Stimulated activated CD8-positive, alpha-beta memory T cell treated with anti-CD3 and anti-CD28 coated beads, Interleukin-12 subunit alpha, Interleukin-12 subunit beta, amount 100 ng/mL, for 1 hour (primary cell): ENCODE results near the gene HSD17B2.

ENCODE experiments used
- DNase-seq: peaks from one replicate; pipeline ENCODE4 v3.0.0-alpha.2; 2020; ENCODE audit warnings: low read depth

The HSD17B2 gene

DNA sequence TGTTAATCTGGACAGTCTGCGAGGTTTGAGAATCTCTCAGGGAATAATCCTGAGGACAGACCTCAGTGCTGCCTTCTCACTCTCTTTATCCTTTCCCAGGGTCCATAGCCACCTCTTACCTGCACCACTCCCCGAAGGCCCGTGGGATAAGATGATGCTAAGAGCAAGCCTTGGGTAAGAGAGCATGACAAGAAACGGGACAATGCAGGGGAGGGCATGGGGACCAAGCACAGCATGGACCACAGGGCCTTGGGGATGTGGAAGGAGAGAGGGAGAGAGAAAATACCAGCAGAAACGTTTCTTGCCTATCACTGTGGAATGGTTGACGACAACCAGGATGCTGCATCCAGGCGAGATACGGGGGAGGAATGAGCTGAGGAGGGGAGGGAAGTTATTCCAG lies 15.5 kb upstream of the HSD17B2 start:
- no peak for DNase-seq

DNA sequence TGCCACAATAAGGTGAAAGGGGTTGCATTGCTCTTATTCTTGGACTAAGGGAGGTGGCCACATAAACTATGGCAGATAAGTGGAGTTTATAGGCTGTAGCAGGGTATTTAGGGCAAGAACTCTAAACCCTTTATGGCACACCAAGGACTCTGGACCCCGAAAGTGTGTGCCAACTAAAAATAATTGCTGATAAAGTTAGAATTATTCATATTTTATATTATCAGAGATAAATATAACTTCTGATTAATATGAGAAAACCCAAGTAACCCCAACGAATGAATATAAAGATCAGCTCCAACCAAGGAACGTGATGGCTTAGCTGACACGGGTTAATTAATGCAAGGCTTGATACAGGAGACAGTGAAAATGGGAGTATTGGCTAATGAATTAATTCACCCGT lies 15.0 kb upstream of the HSD17B2 start:
- no peak for DNase-seq

DNA sequence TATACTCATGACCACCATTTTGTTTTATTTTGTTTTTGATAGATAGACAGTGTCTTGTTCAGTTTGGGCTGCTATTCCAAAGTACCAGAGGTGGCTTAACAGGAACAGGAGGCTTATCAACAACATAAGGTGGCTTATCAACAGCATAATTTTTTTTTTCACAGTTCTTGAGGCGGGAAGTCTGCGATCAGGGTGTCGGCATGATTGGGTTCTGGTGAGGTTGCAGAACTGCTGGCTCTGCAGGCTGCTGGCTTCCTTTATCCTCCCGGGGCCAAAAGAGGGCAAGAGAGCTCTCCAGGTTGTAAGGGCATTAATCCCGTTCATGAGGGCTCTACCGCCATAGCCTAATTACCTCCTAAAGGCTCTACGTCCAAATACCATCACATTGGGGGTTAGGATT lies 11.8 kb upstream of the HSD17B2 start:
- no peak for DNase-seq

DNA sequence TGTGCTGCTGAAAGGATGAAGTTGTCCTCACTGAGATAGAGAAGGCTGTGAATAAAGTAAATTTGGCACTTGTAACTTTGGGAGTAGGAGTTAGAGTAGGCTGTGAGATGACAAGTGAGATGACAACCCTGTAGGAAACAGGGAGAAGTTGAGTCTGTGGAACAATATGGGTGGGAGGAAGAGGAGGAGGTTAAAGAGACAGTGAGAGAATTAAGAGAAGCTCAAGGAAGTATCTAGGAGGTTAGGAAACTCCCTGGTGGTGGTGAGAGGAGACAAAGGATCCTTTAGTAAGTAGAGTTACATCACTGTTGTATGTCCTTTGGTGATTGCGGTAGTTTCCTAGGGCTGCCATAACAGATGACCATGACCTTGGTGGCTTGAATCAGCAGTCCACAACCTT lies 10.7 kb upstream of the HSD17B2 start:
- DNase-seq: no peak

DNA sequence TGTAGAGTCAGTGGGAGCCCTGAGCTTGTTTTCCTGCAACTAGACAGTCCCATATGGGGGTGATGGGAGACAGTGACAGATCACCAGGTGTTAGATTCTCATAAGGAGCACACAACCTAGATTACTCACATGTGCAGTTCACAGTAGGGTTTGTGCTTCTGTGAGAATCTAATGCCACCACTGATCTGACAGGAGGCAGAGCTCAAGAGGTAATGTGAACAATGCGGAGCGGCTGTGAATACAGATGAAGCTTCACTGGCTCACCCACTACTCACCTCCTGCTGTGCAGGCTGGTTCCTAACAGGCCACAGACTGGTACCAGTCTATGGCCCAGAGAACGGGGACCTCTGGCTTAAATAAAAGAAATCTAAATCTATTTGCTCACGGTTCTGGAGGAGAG lies 10.2 kb upstream of the HSD17B2 start:
- no peak for DNase-seq

DNA sequence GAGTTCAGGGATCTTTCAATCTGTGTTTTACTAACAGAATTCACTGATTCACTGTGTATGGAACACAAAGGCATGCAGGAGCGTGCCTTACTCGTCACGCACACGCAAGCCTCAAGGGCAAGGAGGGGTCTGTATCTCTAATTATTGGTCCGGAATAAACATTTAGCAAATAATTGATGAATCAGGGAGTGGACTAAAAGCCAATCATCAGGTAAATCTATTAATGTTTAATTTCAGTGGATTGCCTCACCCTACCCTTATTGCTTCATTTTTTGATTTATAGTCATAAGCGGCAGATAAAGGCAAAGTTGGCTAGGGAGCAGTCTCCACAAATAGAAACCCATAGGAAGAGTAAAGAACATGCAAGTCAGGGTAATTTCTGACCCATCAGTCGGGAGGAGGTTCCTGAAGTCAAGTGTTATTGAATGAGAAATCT lies 7.4 kb upstream of the HSD17B2 start:
- DNase-seq: no peak

DNA sequence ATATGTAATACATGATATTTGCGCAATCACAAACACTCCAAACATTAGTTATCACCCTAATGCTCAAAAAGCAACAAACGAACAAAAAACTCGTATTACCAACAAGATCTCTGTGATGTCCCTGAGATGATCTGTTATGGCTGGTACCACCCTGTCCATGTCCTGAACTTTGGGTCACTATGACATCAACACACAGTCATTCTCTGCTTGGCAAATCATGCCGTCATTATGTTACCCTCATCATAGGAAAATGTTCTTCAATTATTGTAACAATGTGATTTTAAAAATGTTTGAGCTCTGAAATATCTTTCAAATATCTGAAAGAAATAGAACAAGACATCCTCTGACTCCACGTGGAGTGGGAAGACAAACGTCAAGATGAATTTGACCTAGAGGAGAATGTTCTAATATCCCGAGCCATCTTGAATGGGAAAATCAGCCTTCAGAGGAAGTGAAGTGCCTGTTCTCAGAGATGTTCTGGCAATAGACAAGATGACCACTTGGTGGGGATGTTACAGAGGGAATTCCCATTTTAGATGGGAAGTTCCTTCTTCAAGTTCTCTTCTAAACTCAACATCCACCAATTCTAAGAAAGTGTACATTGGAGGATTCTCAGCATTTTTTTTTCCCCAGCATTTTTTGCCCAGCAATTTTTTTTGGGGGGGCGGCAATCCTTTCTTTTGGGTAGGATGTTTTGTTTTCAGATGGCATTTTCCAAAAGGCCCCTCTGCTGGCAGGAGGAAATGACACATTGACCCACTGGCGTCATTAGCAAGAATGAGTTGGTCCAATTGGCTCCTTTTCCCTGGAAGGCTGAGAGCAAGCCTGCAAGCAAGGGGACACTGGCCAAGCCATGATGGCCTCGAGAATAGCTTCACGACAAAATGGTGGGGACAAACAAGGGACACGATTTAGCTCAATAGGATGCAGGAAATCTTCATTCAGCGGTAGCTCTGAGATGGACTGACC lies 3.7 kb upstream of the HSD17B2 start:
- no peak for DNase-seq

DNA sequence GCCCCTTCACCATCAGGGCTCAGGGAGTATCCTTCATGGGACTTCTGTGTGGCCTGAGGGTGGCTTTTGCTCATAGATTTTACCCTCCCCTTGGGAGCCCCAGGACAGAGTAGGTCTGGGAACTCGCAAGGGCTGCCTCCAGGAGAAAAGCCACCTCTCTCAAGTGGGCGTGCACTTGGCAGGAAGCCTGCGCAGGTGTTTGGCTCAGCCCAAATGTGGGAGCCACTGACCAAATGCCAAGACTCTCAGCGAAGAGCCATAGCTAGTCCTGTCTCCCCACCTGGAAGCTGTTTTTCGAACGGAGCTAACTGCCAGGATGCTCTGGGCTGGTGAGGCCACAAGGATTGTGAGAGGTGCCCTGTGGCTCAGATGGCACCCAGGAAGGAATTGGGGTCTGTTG lies 2.0 kb upstream of the HSD17B2 start:
- DNase-seq: no peak

DNA sequence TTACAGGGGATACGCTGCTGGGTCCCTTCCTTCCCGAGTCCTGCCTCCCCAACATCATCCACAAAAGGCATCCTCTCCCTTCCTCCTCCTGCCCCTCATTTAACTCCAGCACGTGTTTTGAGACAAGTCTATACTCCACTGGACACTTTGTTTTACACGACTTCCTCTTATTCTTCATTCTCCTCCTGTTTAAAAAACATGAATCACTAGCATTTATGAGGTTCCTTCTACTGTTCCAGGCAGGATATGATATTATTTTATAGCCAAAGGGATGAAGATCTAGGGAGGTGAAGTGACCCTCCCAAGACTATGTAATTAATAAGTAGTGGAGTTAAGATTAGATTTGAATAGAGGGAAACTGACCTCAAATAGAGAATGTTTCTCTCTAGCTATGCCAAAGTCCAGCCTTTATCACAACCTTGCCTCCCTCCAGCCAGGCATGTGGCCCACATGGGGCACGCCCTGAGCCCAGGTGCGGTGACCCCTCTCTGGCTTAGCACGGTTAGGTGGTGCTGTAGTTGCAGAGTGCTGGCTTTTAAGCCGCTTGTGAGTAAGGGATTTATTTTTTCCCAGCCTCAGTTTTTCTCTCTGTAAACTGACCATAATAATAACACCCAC lies 1.3 kb upstream of the HSD17B2 start:
- DNase-seq: no peak

DNA sequence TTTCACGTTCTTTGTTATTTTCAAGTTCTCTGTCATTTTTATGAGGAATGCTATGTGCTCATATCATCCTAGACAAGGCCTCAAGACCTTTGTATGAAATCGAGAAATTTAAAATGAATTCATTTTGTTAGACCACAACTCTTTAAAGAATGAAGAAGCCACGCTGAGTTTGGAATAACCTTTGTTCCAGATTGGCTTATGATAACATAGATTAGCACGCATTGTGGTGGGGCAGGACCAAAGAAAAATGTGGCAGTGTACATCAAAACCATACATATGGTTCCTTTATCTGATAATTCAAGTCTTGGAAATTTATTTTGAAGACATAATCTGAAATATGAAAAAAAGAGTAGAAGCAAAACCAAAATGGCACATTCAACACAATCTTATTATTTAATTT lies 2.2 kb downstream of the HSD17B2 start:
- DNase-seq: no peak

DNA sequence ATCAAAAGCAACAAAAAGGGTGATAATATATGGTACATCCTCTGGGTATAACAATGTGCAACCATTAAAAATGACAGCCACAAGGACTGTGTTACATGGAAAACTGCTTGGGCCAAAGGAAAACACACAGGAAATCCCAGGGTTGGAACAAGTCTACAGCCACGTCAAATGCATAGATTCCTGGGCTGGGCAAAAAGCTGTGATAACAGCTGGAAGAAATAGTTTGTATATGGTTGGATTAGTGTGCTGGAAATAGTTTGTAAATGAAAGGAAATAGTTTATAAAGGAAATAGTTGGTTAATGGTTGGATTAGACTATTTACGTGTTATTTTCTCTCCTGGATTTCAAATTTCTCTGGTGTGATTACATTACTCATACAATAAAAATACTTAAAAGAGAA lies 2.6 kb downstream of the HSD17B2 start:
- no peak for DNase-seq

DNA sequence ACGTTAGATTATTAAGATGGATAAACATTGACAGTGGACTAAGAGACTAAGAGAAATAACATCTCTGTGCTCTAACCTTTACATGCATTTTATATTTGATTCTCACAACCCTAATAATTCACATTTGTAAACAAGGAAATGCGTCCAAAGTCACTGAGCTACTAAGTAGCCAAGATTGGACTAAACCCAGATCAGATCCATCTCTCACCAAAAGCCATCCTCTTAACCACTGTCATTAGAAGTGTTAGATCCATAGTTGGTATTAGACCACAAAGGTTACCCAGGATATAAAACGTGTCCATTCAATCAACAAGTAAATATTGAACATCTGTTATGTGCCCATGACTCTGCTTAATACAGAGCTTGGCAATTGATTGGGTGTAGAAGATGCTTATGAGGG lies 5.2 kb downstream of the HSD17B2 start:
- DNase-seq: no peak

DNA sequence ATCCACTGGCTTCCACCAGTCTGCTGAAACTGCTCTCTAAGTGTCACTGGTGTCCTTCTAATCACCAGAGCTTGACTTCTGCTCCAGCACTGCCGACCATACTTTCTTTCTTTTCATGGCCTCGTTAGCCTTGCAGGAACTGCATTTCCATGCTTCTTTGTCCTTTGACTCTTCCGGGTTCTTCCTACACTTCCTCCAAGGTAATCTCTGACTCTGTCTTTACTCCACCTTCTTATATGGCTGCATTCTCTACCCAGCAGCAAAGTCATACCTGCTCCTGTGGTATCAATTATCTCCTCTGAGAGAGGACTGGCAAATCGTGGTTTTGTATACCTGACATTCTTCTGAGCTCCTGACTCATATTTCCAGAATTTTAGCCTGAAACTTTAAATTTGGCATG lies 6.5 kb downstream of the HSD17B2 start:
- DNase-seq: no peak

DNA sequence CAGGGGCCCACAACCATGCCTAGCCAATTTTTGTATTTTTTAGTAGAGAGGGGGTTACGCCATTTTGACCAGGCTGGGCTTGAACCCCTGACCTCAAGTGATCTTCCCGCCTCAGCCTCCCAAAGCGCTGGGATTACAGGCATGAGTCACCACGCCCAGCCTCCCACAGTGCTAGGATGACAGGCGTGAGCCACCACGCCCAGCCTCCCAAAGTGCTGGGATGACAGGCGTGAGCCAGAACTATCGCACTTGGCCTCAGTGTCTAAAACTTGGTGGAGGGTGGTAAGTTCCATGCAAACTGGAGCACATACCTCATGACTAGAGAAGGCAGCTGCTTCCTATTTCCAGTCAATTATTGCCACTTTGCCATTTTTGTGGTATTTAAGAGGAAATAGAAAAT lies 7.1 kb downstream of the HSD17B2 start:
- DNase-seq: no peak

DNA sequence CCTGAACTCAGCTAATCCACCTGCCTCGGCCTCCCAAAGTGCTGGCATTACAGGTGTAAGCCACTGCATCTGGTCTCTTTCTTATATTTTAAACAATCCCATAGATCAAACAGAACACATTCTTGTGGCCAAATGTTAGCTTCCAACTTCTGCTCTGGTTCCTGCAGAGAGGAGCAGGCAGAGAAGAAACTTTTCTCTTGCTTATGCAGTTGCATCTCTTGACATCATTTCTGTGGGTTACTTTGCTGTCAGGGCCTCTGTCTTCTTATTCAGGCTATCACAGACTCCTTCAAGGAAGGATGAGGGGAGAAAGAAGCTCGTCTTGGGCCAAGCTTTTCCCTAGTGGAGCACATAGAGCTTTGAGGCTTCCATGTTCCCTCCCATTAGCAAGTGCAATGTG lies 7.8 kb downstream of the HSD17B2 start:
- no peak for DNase-seq

DNA sequence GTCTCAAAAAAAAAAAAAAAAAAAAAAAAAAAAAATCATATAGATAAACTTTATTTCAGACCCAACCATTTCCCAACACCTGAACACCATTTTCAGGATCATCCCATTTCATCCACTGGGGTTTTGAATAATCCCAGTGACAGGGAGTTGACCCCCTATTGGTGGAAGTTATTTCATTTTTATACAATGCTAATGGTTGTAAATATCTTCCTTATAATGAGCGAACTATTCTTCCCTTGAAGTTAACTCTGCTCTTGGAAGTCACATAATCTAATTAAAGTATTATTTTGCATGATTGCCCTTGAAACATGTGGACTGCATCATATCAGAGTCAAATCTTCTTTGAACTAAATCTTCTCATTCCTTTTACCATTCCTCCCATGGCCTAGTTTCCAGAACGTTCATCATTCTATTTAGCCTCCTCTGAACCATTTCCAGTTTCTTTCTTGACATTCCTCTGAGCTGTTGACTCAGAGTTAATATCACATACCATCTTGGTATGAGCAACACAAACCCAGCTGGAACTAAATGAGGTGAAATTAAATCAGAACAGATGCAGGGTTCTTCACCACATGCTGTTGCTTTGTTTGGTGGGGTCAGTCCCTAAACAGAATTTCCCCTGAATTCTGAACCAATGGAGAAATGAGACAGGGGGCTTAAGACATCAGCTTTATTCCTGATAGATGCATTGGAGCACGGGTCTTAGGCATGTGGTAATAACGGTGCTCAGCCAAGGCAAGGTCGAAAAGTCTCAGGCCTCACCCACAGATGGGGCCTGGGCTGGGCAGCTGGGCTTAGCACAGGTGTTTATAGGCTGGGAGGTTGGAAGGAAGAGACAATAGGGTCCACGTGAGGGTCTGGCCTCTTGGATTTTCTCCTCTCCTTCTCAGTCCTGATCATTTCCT lies 8.9 kb downstream of the HSD17B2 start:
- DNase-seq: no peak

DNA sequence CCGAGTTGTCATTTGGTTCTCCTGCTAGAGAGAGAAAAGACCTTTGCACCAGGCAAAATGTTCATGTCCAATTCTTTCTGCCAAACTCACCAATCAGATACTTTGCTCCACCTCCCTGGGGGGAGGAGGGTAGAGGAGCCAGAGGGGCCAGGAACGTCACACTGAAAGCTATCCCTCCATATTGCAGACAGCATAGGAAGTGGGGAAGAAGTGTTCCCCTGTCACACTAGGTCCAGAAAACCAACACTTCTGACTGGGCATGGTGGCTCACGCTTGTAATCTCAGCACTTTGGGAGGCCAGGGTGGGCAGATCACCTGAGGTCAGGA lies 9.5 kb downstream of the HSD17B2 start:
- no peak for DNase-seq

DNA sequence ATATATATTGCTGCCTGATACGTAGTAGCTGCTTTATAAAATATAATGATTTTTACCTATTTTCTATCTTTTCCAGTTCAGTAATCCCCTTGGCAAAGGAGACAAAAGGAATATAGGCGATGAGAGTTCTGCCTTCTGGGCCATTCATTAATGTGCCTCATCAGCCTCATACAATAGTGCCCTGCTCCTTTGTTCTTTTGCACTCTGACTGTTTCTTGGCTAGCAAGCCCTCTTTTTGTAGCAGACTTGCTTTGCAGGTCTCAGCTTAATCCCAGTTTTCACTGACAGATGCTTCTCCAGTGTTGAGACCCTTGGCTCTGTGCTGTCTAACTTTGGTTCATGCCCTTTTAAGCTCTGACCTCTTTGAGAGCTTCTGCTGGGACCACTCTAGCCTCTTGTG lies 10.4 kb downstream of the HSD17B2 start:
- no peak for DNase-seq

DNA sequence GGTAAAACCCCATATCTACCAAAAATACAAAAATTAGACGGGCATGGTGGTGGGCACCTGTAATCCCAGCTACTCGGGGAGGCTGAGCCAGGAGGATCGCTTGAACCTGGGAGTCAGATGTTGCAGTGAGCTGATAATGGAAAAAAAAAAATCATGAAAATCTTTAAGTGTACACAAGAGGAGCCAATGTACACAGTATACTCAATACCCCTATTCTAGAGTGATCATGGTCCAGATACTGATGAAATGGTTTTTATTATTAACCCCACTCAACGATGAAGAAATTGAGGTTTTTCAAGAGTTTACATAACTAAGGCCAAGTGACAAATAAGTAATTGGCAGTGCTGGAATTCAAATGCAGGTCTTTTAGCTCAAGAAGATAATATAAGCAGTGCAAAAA lies 11.5 kb downstream of the HSD17B2 start:
- no peak for DNase-seq

DNA sequence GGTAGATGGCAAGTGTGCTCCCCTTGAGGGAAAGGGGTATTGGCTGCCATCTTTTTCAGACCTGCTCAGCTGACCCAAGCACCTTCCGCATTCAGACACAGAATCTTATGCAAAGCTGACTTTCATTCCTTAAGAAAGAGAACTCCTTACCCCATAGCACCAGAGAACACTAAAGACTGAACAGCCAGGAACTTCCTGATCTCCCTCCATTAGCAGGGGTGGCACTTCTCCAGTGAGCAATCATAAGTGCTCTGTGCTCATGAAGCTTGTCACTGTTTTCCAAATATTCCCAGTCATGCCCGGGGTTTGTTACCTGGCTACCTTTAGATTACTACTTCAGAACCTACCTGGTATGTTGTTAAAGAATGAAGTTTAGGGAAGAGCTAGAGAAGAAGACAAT lies 11.9 kb downstream of the HSD17B2 start:
- no peak for DNase-seq

DNA sequence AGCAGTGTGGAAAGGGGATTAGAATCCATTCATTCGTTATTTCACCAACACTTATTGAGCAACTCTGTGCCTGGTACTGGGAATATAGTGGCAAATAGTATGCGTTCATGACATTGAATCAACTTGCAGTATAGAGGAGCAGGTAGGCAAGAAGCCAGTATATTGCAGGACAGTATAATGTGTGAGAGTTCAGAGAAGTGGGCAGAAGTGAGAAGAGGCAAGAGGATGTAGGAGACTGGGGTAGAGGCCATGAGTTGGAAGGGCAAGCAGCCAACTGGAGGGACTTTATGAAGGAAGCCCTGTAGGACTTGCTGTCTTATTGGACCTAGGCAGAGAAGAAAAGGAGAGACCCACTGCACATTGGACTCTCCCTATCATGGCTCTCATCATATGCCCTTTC lies 12.3 kb downstream of the HSD17B2 start:
- no peak for DNase-seq

DNA sequence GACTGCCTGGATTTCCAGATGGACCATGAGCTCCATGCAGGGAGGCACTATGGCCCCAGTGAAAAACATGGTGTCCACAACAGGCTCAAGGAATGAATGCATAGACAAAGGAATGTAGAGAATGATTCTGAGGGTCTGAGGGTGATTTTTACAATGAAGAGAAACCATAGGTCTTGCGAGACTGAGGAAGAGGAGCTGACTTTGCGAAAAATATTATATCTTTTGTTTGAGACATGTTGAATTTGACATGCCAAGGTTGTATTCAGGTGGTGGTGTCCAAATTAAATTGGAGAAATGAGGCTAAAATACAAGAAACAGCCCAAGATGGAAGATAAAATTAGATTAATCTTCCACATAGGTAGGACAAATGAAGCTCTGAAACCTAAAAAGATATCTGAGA lies 12.7 kb downstream of the HSD17B2 start:
- no peak for DNase-seq

DNA sequence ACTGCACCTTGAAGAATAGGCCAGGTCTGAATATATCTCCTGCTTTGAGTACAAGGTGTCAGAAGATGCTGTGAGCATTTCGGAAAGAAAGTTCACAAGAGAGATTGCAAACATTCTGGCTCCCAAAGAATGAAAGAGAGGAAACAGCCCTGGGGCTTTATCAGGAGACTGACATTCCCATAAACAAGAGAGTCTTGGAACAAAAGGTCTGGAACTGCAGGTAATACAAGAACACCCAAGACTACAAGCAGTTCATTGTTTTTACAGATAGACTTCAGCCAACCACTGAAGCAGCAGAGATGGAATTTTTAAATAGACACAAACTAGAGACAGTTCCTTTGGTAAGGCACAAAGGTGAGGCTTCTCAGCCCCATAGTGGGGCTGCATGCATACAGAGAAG lies 14.4 kb downstream of the HSD17B2 start:
- no peak for DNase-seq
